Ishikawa (cell line): ENCODE measurements around the gene IP6K3.

Experiments used
- CEBPB ChIP-seq: IDR thresholded peaks from 2 replicates; pipeline ENCODE4 v1.6.1; 2012
- CREB1 ChIP-seq: IDR thresholded peaks from 2 replicates; pipeline ENCODE4 v1.6.1; 2012; ENCODE audit warnings: low read depth
- EGR1 ChIP-seq: IDR thresholded peaks from 2 replicates; pipeline ENCODE4 v1.6.1; 2012
- EP300 ChIP-seq: IDR thresholded peaks from 2 replicates; pipeline ENCODE4 v1.6.1; 2012; ENCODE audit warnings: borderline replicate concordance
- FOXM1 ChIP-seq: IDR thresholded peaks from 2 replicates; pipeline ENCODE4 v1.6.1; 2012; ENCODE audit warnings: low read depth, borderline replicate concordance
- MAX ChIP-seq: IDR thresholded peaks from 2 replicates; pipeline ENCODE4 v1.6.1; 2012
- NFIC ChIP-seq: IDR thresholded peaks from 2 replicates; pipeline ENCODE4 v1.6.1; 2012
- RAD21 ChIP-seq: IDR thresholded peaks from 2 replicates; pipeline ENCODE4 v1.6.1; 2012; ENCODE audit warnings: low read depth
- REST ChIP-seq: IDR thresholded peaks from 2 replicates; pipeline ENCODE4 v1.6.1; 2012; ENCODE audit warnings: low read depth, mild to moderate bottlenecking
- TAF1 ChIP-seq: IDR thresholded peaks from 2 replicates; pipeline ENCODE4 v1.6.1; 2012; ENCODE audit warnings: low read depth, mild to moderate bottlenecking
- TCF12 ChIP-seq: IDR thresholded peaks from 2 replicates; pipeline ENCODE4 v1.6.1; 2012; ENCODE audit warnings: low read depth
- TEAD4 ChIP-seq: IDR thresholded peaks from 2 replicates; pipeline ENCODE4 v1.6.1; 2012
- USF1 ChIP-seq: IDR thresholded peaks from 2 replicates; pipeline ENCODE4 v1.6.1; 2012
- YY1 ChIP-seq: IDR thresholded peaks from 2 replicates; pipeline ENCODE4 v1.6.1; 2012; ENCODE audit warnings: low read depth
- ZBTB7A ChIP-seq: IDR thresholded peaks from 2 replicates; pipeline ENCODE4 v1.6.1; 2012; ENCODE audit warnings: low read depth

The IP6K3 gene

GRCh38 chr6:33790910-33791309, 44.2 kb upstream of the IP6K3 start:
- no peak for TF ChIP-seq EGR1
- no peak for TF ChIP-seq NFIC
- TF ChIP-seq TEAD4: no peak
- no peak for TF ChIP-seq YY1
- TF ChIP-seq CEBPB: no peak
- no peak for TF ChIP-seq TCF12
- no peak for TF ChIP-seq TAF1
- TF ChIP-seq ZBTB7A: no peak
- no peak for TF ChIP-seq CREB1
- no peak for TF ChIP-seq FOXM1
- no peak for TF ChIP-seq EP300
- no peak for TF ChIP-seq RAD21
- no peak for TF ChIP-seq REST
- TF ChIP-seq USF1: no peak
- TF ChIP-seq MAX: no peak

GRCh38 chr6:33790379-33790778, 43.7 kb upstream of the IP6K3 start:
- TF ChIP-seq TEAD4 (no peak), CEBPB (no peak), NFIC (no peak), EP300 (no peak), TAF1 (no peak), CREB1 (no peak), MAX (no peak), EGR1 (no peak), REST (no peak), ZBTB7A (no peak), TCF12 (no peak), YY1 (no peak), USF1 (no peak), RAD21 (no peak), FOXM1 (no peak)

- TF ChIP-seq YY1 (no peak), EGR1 (no peak), TEAD4 (no peak), CREB1 (no peak), NFIC (no peak), CEBPB (no peak), TCF12 (no peak), EP300 (no peak), RAD21 (no peak), USF1 (no peak), MAX (no peak), TAF1 (no peak), REST (no peak), FOXM1 (no peak), ZBTB7A (no peak)
Measured at GRCh38 chr6:33789550-33789895, 42.8 kb upstream of the IP6K3 start.
